HG02798 (cell line): ENCODE results near the gene PROC.
"Not testable (repeated sequence)": the region's sequence is repeated elsewhere in the genome, so short reads cannot be mapped to it uniquely, and the experiment has no call there.

ENCODE experiments used
- ATAC-seq: cut with Tn5 transposase; IDR thresholded peaks from one replicate; pipeline ENCODE4 v1.9.1; 2021; ENCODE audit warnings: mild to moderate bottlenecking; ENCODE audit not compliant: unreplicated experiment, poor library complexity

PROC gene

GRCh38 chr2:127392828-127393578, 25.2 kb upstream of the PROC start:
- no peak for ATAC-seq

- no peak for ATAC-seq
Measured at GRCh38 chr2:127394492-127394891, 23.7 kb upstream of the PROC start.

- no peak for ATAC-seq
Measured at GRCh38 chr2:127397568-127398238, 20.5 kb upstream of the PROC start.

- peak; percentile 93 for ATAC-seq
Measured at GRCh38 chr2:127398239-127398590, 20.0 kb upstream of the PROC start.

- ATAC-seq: no peak
Measured at GRCh38 chr2:127400533-127400896, 17.7 kb upstream of the PROC start.

GRCh38 chr2:127400897-127401756, 17.1 kb upstream of the PROC start:
- ATAC-seq: no peak

GRCh38 chr2:127401757-127402695, 16.2 kb upstream of the PROC start:
- no peak for ATAC-seq

GRCh38 chr2:127403460-127403859, 14.8 kb upstream of the PROC start:
- no peak for ATAC-seq

GRCh38 chr2:127404466-127405254, 13.6 kb upstream of the PROC start:
- ATAC-seq: no peak

GRCh38 chr2:127405255-127405610, 13.0 kb upstream of the PROC start:
- ATAC-seq: no peak

- no peak for ATAC-seq
Measured at GRCh38 chr2:127406454-127406853, 11.8 kb upstream of the PROC start.

- no peak for ATAC-seq
Measured at GRCh38 chr2:127407091-127407490, 11.1 kb upstream of the PROC start.

GRCh38 chr2:127407661-127408003, 10.6 kb upstream of the PROC start:
- ATAC-seq: peak; percentile 10

- peak; percentile 81 for ATAC-seq
Measured at GRCh38 chr2:127408004-127408806, 10.0 kb upstream of the PROC start.

GRCh38 chr2:127408807-127409099, 9.5 kb upstream of the PROC start:
- no peak for ATAC-seq

- not testable (repeated sequence) for ATAC-seq
Measured at GRCh38 chr2:127409716-127410115, 8.5 kb upstream of the PROC start.

- peak; percentile 44 for ATAC-seq
Measured at GRCh38 chr2:127410871-127411652, 7.2 kb upstream of the PROC start.
